ENCODE data around the gene ARHGAP36. TPM values are rescaled to one million over a fixed set of nuclear protein-coding genes. Genes with fewer than 3 reads are reported as not detected.

Gene ARHGAP36
- total RNA-seq: 1 to 10 TPM in 1 of 4 donors, under 1 TPM in 2, not detected in 1; 0.32 to 1.2 (median 0.34) TPM

GRCh38 chrX:131058136-131058868, at the start of gene ARHGAP36:
Gene ARHGAP36, plus strand, starts transcription at chrX:131058346. Its CDS starts 23,320 bp downstream, at chrX:131081666.
- no peak for DNase-seq (ENCODE audit: extremely low spot score)
- Histone ChIP-seq H3K27me3 (peaks cover 0 to 14% (median 5%) of the 10 kb centered on the region in 4 donors), H3K27ac (replicated peaks in 1 of 4) (no peak within 1 kb of the TSS), H3K4me3 (peak within 1 kb of the TSS in 2 of 4 donors; percentile 9 to 20), H3K4me1 (peaks cover 0 to 7% (median 6%) of the 10 kb centered on the region in 4 donors), H3K36me3 (no peaks in the 10 kb centered on the region), H3K9me3 (no peaks in the 10 kb centered on the region)
- intact Hi-C loops (cut with DNase I): no loop called here
- TF ChIP-seq POLR2A (IDR thresholded peaks at IDR 0.05; ENCODE audit: low read depth): no peak
- TF ChIP-seq POLR2AphosphoS5 (IDR thresholded peaks at IDR 0.05): no peak
- TF ChIP-seq EP300 (IDR thresholded peaks at IDR 0.05): no peak
- no peak for TF ChIP-seq CTCF (IDR thresholded peaks at IDR 0.05)
- WGBS: 34% methylated on average over 6 of the region's 62 CpGs

GRCh38 chrX:131010186-131010585, 48.0 kb upstream of the ARHGAP36 start:
- Histone ChIP-seq H3K4me3 (no peak overlapping the region), H3K27me3 (no peaks in the 10 kb centered on the region), H3K27ac (replicated peaks in 1 of 4) (no peak overlapping the region), H3K9me3 (no peaks in the 10 kb centered on the region), H3K4me1 (no peaks in the 10 kb centered on the region), H3K36me3 (no peaks in the 10 kb centered on the region)
- no peak for DNase-seq (ENCODE audit: extremely low spot score)
- intact Hi-C loops (cut with DNase I): no loop called here
- TF ChIP-seq POLR2AphosphoS5 (IDR thresholded peaks at IDR 0.05) (no peak), CTCF (IDR thresholded peaks at IDR 0.05) (no peak), EP300 (IDR thresholded peaks at IDR 0.05) (no peak), POLR2A (IDR thresholded peaks at IDR 0.05; ENCODE audit: low read depth) (no peak)
- WGBS: 67% methylated on average over 2 of the region's 2 CpGs

- H3K36me3 ChIP-seq: no peaks in the 10 kb centered on the region
- H3K9me3 ChIP-seq: no peaks in the 10 kb centered on the region
- H3K4me3 ChIP-seq: no peak overlapping the region
- no peak for DNase-seq (ENCODE audit: extremely low spot score)
- H3K27me3 ChIP-seq: no peaks in the 10 kb centered on the region
- no peaks in the 10 kb centered on the region for H3K4me1 ChIP-seq
- TF ChIP-seq POLR2A (IDR thresholded peaks at IDR 0.05; ENCODE audit: low read depth) (no peak), EP300 (IDR thresholded peaks at IDR 0.05) (no peak)
- H3K27ac ChIP-seq (replicated peaks in 1 of 4): no peak overlapping the region
- WGBS: 67% methylated on average over 3 of the region's 3 CpGs
- intact Hi-C loops (cut with DNase I): no loop called here
Measured at GRCh38 chrX:131025336-131025735, 32.8 kb upstream of the ARHGAP36 start.

- no peaks in the 10 kb centered on the region for H3K4me1 ChIP-seq
- intact Hi-C loops (cut with DNase I): no loop called here
- DNase-seq (ENCODE audit: extremely low spot score): no peak
- no peaks in the 10 kb centered on the region for H3K36me3 ChIP-seq
- 66% methylated on average over 2 of the region's 2 CpGs for WGBS
- TF ChIP-seq POLR2AphosphoS5 (IDR thresholded peaks at IDR 0.05) (no peak), CTCF (IDR thresholded peaks at IDR 0.05) (no peak), EP300 (IDR thresholded peaks at IDR 0.05) (no peak)
- peaks cover 0 to 7% (median 0%) of the 10 kb centered on the region in 4 donors for H3K27me3 ChIP-seq
- H3K4me3 ChIP-seq: no peak overlapping the region
- H3K9me3 ChIP-seq: no peaks in the 10 kb centered on the region
- H3K27ac ChIP-seq (replicated peaks in 1 of 4): no peak overlapping the region
Measured at GRCh38 chrX:131032354-131033230, 25.6 kb upstream of the ARHGAP36 start.

- no peaks in the 10 kb centered on the region for H3K36me3 ChIP-seq
- no peak for DNase-seq (ENCODE audit: extremely low spot score)
- no peak overlapping the region for H3K27ac ChIP-seq (replicated peaks in 1 of 4)
- 71% methylated on average over 7 of the region's 7 CpGs for WGBS
- TF ChIP-seq POLR2AphosphoS5 (IDR thresholded peaks at IDR 0.05) (no peak), EP300 (IDR thresholded peaks at IDR 0.05) (no peak), POLR2A (IDR thresholded peaks at IDR 0.05; ENCODE audit: low read depth) (no peak), CTCF (IDR thresholded peaks at IDR 0.05) (no peak)
- H3K4me1 ChIP-seq: no peaks in the 10 kb centered on the region
- H3K4me3 ChIP-seq: no peak overlapping the region
- H3K9me3 ChIP-seq: no peaks in the 10 kb centered on the region
- intact Hi-C loops (cut with DNase I): no loop called here
- H3K27me3 ChIP-seq: peaks cover 0 to 7% (median 0%) of the 10 kb centered on the region in 4 donors
Measured at GRCh38 chrX:131034063-131034462, 24.1 kb upstream of the ARHGAP36 start.
